ENCODE measurements around the gene KDELR3.

- TF ChIP-seq POLR2A (IDR thresholded peaks at IDR 0.05; ENCODE audit: control extremely low read depth in 1 of 2, low read depth in 2 of 2, low read length in 2 of 2) (no peak), HDAC6 (IDR thresholded peaks at IDR 0.05; ENCODE audit: low read depth, low read length) (no peak), CEBPB (IDR thresholded peaks at IDR 0.05; ENCODE audit: low read depth, low read length) (no peak)
Observed at GRCh38 chr22:38436629-38437395, 31.1 kb upstream of the KDELR3 start.
